NT2/D1 (cell line): Measurements from ENCODE around the gene CAMTA1.

Source experiments
- SUZ12 ChIP-seq: IDR thresholded peaks from 2 replicates; pipeline ENCODE4 v1.6.1; 2011; ENCODE audit not compliant: insufficient read length, insufficient read depth; ENCODE audit errors: extremely low read depth
- ZNF274 ChIP-seq: IDR thresholded peaks from 2 replicates; pipeline ENCODE4 v1.6.1; 2011; ENCODE audit warnings: mild to moderate bottlenecking, low read depth, low read length

- no peak for TF ChIP-seq SUZ12
- TF ChIP-seq ZNF274: no peak
Measured at GRCh38 chr1:7107109-7107830, 322.0 kb downstream of the CAMTA1 start.
